GM12878 (cell line): ENCODE results near the gene ZNF341. TPM values are rescaled to one million over a fixed set of nuclear protein-coding genes. Genes with fewer than 3 reads are reported as not detected.

ENCODE experiments used
- ATAC-seq: fragments of 200-7000 bp; cut with Tn5 transposase; 3 replicates; pipeline ENCODE4 v1.9.1; 2020; ENCODE audit warnings: mild to moderate bottlenecking, moderate library complexity
- BruUV-seq: library from RNA; stranded (reverse); fragments of 400-500 nt; replicated peaks from 2 replicates; lab custom pipeline; 2021; lab: Mats Ljungman, UMichigan
- CTCF ChIA-PET: fragments of 300-600 bp; sonication (Branson Sonifier 250); formaldehyde crosslinking; extraction: SDS; loops from one replicate; lab custom pipeline; 2021; ENCODE audit warnings: inconsistent platforms; lab: Yijun Ruan, JAX
- POLR2A ChIA-PET: fragments of 350-600 bp; formaldehyde crosslinking; extraction: SDS; loops from one replicate; lab custom pipeline; 2021; ENCODE audit warnings: inconsistent platforms; lab: Charles Lee
- RAD21 ChIA-PET: fragments of 300-600 bp; sonication (Branson Sonifier 250); formaldehyde crosslinking; loops from one replicate; lab custom pipeline; 2023; ENCODE audit warnings: antibody characterized with exemption; ENCODE audit not compliant: unreplicated experiment; lab: Charles Lee
- SMC1A ChIA-PET: fragments of 300-600 bp; sonication (Branson Sonifier 250); formaldehyde crosslinking; loops from one replicate; lab custom pipeline; 2023; ENCODE audit not compliant: unreplicated experiment, uncharacterized antibody; lab: Charles Lee
- DNase-seq: peaks from one replicate; pipeline ENCODE4 v3.0.0-alpha.2; 2011; ENCODE audit warnings: low read depth, low spot score
- FAIRE-seq: peaks from 3 replicates; lab custom pipeline; 2011; peaks lifted over from hg19 to GRCh38; lab: Jason Lieb, UNC
- H2AFZ ChIP-seq: 2 replicates; pipeline ENCODE4 v1.6.0; 2011; ENCODE audit warnings: low read depth, low read length, control low read depth; ENCODE audit not compliant: control insufficient read depth
- H3K27ac ChIP-seq: 2 replicates; pipeline ENCODE4 v1.5.1; 2011; ENCODE audit warnings: control low read depth; ENCODE audit not compliant: control insufficient read depth, insufficient read depth
- H3K27me3 ChIP-seq, 2 experiments: replicated peaks in 1 of 2; 2 replicates each; pipeline versions ENCODE4 v1.6.0 to v1.6.1; 2011; ENCODE audit warnings: low read length in 1 of 2; ENCODE audit not compliant: control insufficient read depth in 2 of 2, insufficient read depth in 2 of 2
- H3K36me3 ChIP-seq, 2 experiments: 2 replicates each; pipeline ENCODE4 v1.5.1; 2011; ENCODE audit warnings: low read length in 1 of 2; ENCODE audit not compliant: control insufficient read depth in 2 of 2, insufficient read depth in 2 of 2
- H3K4me1 ChIP-seq: 2 replicates; pipeline ENCODE4 v1.6.1; 2011; ENCODE audit warnings: mild to moderate bottlenecking, low read length, moderate library complexity, mixed read lengths; ENCODE audit not compliant: control insufficient read depth, insufficient read depth
- H3K4me2 ChIP-seq: 2 replicates; pipeline ENCODE4 v1.6.0; 2011; ENCODE audit warnings: control low read depth; ENCODE audit not compliant: control insufficient read depth, insufficient read depth
- H3K4me3 ChIP-seq: fragments of 200-600 bp; sonication (generic); 2 replicates; pipeline ENCODE4 v1.5.1; 2016
- H3K79me2 ChIP-seq: 2 replicates; pipeline ENCODE4 v1.6.0; 2011; ENCODE audit warnings: low read length; ENCODE audit not compliant: control insufficient read depth, insufficient read depth
- H3K9ac ChIP-seq: 2 replicates; pipeline ENCODE4 v1.8.0; 2011; ENCODE audit warnings: low read length, control low read depth, mixed read lengths; ENCODE audit not compliant: control insufficient read depth, insufficient read depth
- H3K9me3 ChIP-seq: replicated peaks from 3 replicates; pipeline ENCODE4 v1.5.1; 2011; ENCODE audit warnings: mild to moderate bottlenecking, low read length; ENCODE audit not compliant: control insufficient read depth, insufficient read depth
- H4K20me1 ChIP-seq: 2 replicates; pipeline ENCODE4 v1.6.0; 2011; ENCODE audit not compliant: control insufficient read depth, insufficient read depth
- ATF7 ChIP-seq: fragments of 450-650 bp; IDR thresholded peaks from 2 replicates; pipeline ENCODE4 v1.6.1; 2016; ENCODE audit warnings: low read depth, mild to moderate bottlenecking
- BRCA1 ChIP-seq: IDR thresholded peaks from 2 replicates; pipeline ENCODE4 v1.6.1; 2011; ENCODE audit warnings: low read depth, low read length, improper control_type of control experiment
- GABPA ChIP-seq: IDR thresholded peaks from 2 replicates; pipeline ENCODE4 v1.6.1; 2014; ENCODE audit warnings: antibody characterized with exemption, low read depth, mild to moderate bottlenecking, inconsistent platforms
- HDAC2 ChIP-seq: fragments of 200-600 bp; sonication (generic); IDR thresholded peaks from 2 replicates; pipeline ENCODE4 v1.6.1; 2017
- MXI1 ChIP-seq: fragments of 150-350 bp; IDR thresholded peaks from 2 replicates; pipeline ENCODE4 v1.6.1; 2011; ENCODE audit warnings: low read depth, mild to moderate bottlenecking, inconsistent platforms, low read length, improper control_type of control experiment
- MYB ChIP-seq: fragments of 150-350 bp; IDR thresholded peaks from 2 replicates; pipeline ENCODE4 v1.6.1; 2014; ENCODE audit warnings: mild to moderate bottlenecking, low read depth, low read length, borderline replicate concordance
- NBN ChIP-seq: fragments of 450-650 bp; IDR thresholded peaks from 2 replicates; pipeline ENCODE4 v1.6.1; 2016
- NR2F1 ChIP-seq: fragments of 450-650 bp; conservative IDR thresholded peaks from 2 replicates; pipeline ENCODE4 v1.6.1; 2017; ENCODE audit warnings: mild to moderate bottlenecking
- SPI1 ChIP-seq: IDR thresholded peaks from 2 replicates; pipeline ENCODE4 v1.6.1; 2011; ENCODE audit warnings: low read depth, mild to moderate bottlenecking, low read length, moderate library complexity, borderline replicate concordance; ENCODE audit not compliant: insufficient read depth
- SREBF2 ChIP-seq: IDR thresholded peaks from 2 replicates; pipeline ENCODE4 v1.6.1; 2012; ENCODE audit warnings: mild to moderate bottlenecking, low read length
- ZBTB33 ChIP-seq: fragments of 450-650 bp; IDR thresholded peaks from 2 replicates; pipeline ENCODE4 v1.6.1; 2017; ENCODE audit warnings: mild to moderate bottlenecking
- ZNF622 ChIP-seq: fragments of 450-650 bp; IDR thresholded peaks from 2 replicates; pipeline ENCODE4 v1.6.1; 2017; ENCODE audit warnings: mild to moderate bottlenecking, inconsistent platforms
- WGBS: methylation state at CpG from one replicate; pipeline ENCODE4 v1.1.6; 2016; ENCODE audit warnings: low lambda C conversion rate; ENCODE audit not compliant: insufficient replicate concordance, insufficient coverage; ENCODE audit errors: missing lambda C conversion rate; 5-methylcytosine and 5-hydroxymethylcytosine counted together
- in situ Hi-C: fragments of 300-500 bp; cut with MboI; formaldehyde crosslinking; loops from 9 replicates; pipeline ENCODE4 v1.14.3; 2018; ENCODE audit warnings: mixed read lengths
- intact Hi-C: fragments of 100-400 bp; cut with micrococcal nuclease; formaldehyde crosslinking; loops from one replicate; pipeline ENCODE4 v1.14.2; 2022; ENCODE audit not compliant: unreplicated experiment
- polyA plus RNA-seq, 11 experiments: library from polyadenylated mRNA; depleted of rRNA in 4 of 11; unstranded in 6 of 11; stranded (reverse) in 5 of 11; fragments of >200 nt; fragmentation: Nextera tagmentation in 4 of 11; fragmentation: Illumina TruSeq in 1 of 11; extraction: Ambion mirVana in 4 of 11; extraction: Trizol in 1 of 11; gene quantifications; 1 replicate in 1 of 11; 2 replicates in 10 of 11; pipeline versions ENCODE4 v1.2.1 to v1.2.3, GENCODE V29; 2011 to 2016; ENCODE audit warnings: inconsistent platforms in 2 of 11, missing spikeins in 2 of 11, low read depth in 1 of 11
- total RNA-seq, 4 experiments: library from RNA; depleted of rRNA in 3 of 4; stranded (reverse); fragments of >200 nt in 3 of 4; fragmentation: Illumina TruSeq in 1 of 4; extraction: Trizol in 1 of 4; gene quantifications; 2 replicates each; pipeline versions ENCODE4 v1.2.1 to v1.2.3, GENCODE V29; 2013 to 2021
- TF ChIP-seq, protein P1 (sequence below): IDR thresholded peaks from 2 replicates; pipeline ENCODE4 v1.6.1; 2012; ENCODE audit warnings: low read depth, low read length, improper control_type of control experiment
- TF ChIP-seq, protein P2 (sequence below): IDR thresholded peaks from 2 replicates; pipeline ENCODE4 v1.6.1; 2011; ENCODE audit warnings: borderline replicate concordance, low read depth, mild to moderate bottlenecking, moderate library complexity, mixed read lengths, low read length; ENCODE audit not compliant: insufficient read depth; ENCODE audit errors: extremely low read length

Gene ZNF341
- total and polyA plus RNA-seq, 10 of the 15 experiments (the other 5 are each of a cell fraction or from before 2014, with no cell fraction given): 0.18 to 5.0 (median 2.6) TPM

DNA sequence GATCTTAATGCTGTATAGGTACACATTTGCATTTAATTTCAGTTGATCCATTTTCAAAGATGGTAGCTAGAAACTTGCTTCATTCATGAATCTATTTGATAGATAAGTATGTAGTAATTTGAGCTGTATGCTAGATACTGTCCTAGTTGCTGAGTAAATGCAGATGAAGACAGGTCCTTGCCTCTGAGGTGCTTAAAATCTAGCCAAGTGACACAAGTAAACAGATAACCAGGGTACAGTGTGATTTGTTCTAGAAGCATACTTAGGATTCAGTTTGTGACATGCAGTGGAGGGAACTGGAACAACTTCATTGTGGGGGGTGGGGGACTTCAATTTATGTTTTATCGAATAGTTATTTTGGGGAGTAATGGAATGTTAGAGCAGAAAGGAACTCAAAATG is 88.6 kb downstream of the ZNF341 start:
- DNase-seq: no peak
- Histone ChIP-seq H3K27me3 (no peaks in the 10 kb centered on the region), H4K20me1 (peaks cover 10% of the 10 kb centered on the region), H3K9ac (no peak overlapping the region), H3K27ac (no peak overlapping the region), H3K36me3 (peaks cover 4 to 22% of the 10 kb centered on the region in 2 experiments), H3K79me2 (peaks cover 76% of the 10 kb centered on the region), H3K4me3 (no peak overlapping the region)
- in situ Hi-C loops: no loop called here
- TF ChIP-seq ATF7: no peak
- TF ChIP-seq, protein P1, sequence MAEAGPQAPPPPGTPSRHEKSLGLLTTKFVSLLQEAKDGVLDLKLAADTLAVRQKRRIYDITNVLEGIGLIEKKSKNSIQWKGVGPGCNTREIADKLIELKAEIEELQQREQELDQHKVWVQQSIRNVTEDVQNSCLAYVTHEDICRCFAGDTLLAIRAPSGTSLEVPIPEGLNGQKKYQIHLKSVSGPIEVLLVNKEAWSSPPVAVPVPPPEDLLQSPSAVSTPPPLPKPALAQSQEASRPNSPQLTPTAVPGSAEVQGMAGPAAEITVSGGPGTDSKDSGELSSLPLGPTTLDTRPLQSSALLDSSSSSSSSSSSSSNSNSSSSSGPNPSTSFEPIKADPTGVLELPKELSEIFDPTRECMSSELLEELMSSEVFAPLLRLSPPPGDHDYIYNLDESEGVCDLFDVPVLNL: no peak
- no peak for TF ChIP-seq NBN
- TF ChIP-seq, all 136 proteins: peak for 0
- BruUV-seq: TSS peak; percentile 8
- Histone ChIP-seq H2AFZ (no peak overlapping the region), H3K4me2 (no peak overlapping the region), H3K9me3 (no peaks in the 10 kb centered on the region), H3K4me1 (peaks cover 6% of the 10 kb centered on the region)
- FAIRE-seq (no peak), ATAC-seq (no peak)
- ChIA-PET RAD21 (no interaction called here), CTCF (no interaction called here), SMC1A (interaction anchor here (1.5 kb wide), 1 partner anchor 9 kb away, joined by 3 read pairs; the partner anchor contains the start of gene CHMP4B), POLR2A (no interaction called here)
- intact Hi-C loops: no loop called here
- WGBS: 86% methylated on average over 1 of the region's 1 CpG

DNA sequence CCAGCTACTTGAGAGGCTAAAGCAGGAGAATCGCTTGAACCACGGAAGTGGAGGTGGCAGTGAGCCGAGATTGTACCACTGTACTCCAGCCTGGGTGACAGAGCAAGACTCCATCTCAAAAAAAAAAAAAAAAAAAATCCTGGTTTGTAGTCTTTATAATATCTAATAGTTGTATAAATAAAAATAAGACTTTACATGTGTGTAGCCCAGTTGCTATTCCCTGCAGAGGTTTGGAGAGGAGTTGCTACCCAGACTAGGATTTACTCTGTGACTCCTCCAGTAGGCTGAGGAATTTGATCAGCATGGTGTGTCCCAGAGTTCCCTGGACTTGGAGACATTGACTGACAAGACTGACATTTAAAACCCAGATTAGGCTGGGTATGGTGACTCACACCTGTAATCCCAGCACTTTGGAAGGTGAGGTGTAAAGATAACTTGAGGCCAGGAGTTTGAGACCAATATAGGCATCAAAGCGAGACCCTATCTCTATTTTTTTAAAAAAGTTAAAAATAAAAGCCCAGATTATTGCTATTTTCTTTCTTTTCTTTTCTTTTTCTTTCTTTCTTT is 89.6 kb downstream of the ZNF341 start:
- SMC1A ChIA-PET: interaction anchor here (1.9 kb wide), 1 partner anchor 8 kb away, joined by 8 read pairs; no protein-coding TSS in a partner anchor
- no peak for ATAC-seq
- RAD21 ChIA-PET: no interaction called here
- CTCF ChIA-PET: interaction anchor here (0.5 to 0.7 kb wide), 2 partner anchors 153 to 1588 kb away, joined by 3 read pairs; no protein-coding TSS in a partner anchor
- Histone ChIP-seq H3K9ac (no peak overlapping the region), H3K36me3 (peaks cover 4 to 22% of the 10 kb centered on the region in 2 experiments), H3K9me3 (no peaks in the 10 kb centered on the region), H3K27ac (no peak overlapping the region), H4K20me1 (peaks cover 11% of the 10 kb centered on the region), H3K27me3 (no peaks in the 10 kb centered on the region), H3K79me2 (peaks cover 76% of the 10 kb centered on the region), H3K4me1 (peaks cover 6% of the 10 kb centered on the region), H2AFZ (no peak overlapping the region), H3K4me3 (no peak overlapping the region), H3K4me2 (no peak overlapping the region)
- intact Hi-C loops (no loop called here), in situ Hi-C loops (no loop called here)
- WGBS: 88% methylated on average over 4 of the region's 4 CpGs
- POLR2A ChIA-PET: interaction anchor here (0.7 kb wide), 1 partner anchor 43 kb away, joined by 8 read pairs; no protein-coding TSS in a partner anchor
- no peak for FAIRE-seq
- DNase-seq: no peak
- no TSS peak for BruUV-seq
- TF ChIP-seq MYB (no peak), NR2F1 (no peak), SREBF2 (no peak), GABPA (no peak), HDAC2 (no peak), ZNF622 (no peak), BRCA1 (no peak), ZBTB33 (no peak), SPI1 (no peak), MXI1 (no peak)
- TF ChIP-seq, protein P2, sequence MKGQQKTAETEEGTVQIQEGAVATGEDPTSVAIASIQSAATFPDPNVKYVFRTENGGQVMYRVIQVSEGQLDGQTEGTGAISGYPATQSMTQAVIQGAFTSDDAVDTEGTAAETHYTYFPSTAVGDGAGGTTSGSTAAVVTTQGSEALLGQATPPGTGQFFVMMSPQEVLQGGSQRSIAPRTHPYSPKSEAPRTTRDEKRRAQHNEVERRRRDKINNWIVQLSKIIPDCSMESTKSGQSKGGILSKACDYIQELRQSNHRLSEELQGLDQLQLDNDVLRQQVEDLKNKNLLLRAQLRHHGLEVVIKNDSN: no peak
